Posterior vena cava (tissue), 2 donors: Measurements from ENCODE around the gene CHAF1B. TPM values are rescaled to one million over a fixed set of nuclear protein-coding genes. Genes with fewer than 3 reads are reported as not detected.
A peak's percentile ranks its signal among the peaks of the same experiment; 100 is the strongest.
"Not testable (repeated sequence)": the region's sequence is repeated elsewhere in the genome, so short reads cannot be mapped to it uniquely, and the experiment has no call there.

Experiments
- DNase-seq: peaks from one replicate; pipeline ENCODE4 v3.0.0-alpha.2; 2020; ENCODE audit warnings: low spot score
- intact Hi-C, 2 donors: fragments of 100-400 bp; cut with DNase I; formaldehyde crosslinking; loops; one replicate each; pipeline versions ENCODE4 v1.14.1 to v1.14.2; 2022 to 2023
- long read RNA-seq, 2 donors: library from polyadenylated mRNA; unstranded; transcript quantifications; one replicate each; pipeline ENCODE4 v2.0.0, GENCODE V29; 2020 to 2021
- total RNA-seq, 2 donors: library from RNA; stranded (reverse); fragmentation: NEBNext Ultra II Directional; extraction: Animal tissue kit (Norgen Biotek cat#: 25700); gene quantifications; one replicate each; pipeline ENCODE4 v1.2.1, GENCODE V29; 2021
- donor health status: DM: yes; HTN: yes; CAD: no.
- donor health status: DM: yes; HTN: yes; CAD: no.

Gene CHAF1B
- 1 to 10 TPM; 1.2 to 1.9 TPM for total RNA-seq
- long read RNA-seq, donor 1, full-length matches to known transcripts, result 1 of 2 reads
- long read RNA-seq, donor 1, partial matches to known transcripts, result 0 of 2 reads
- long read RNA-seq, donor 1, other reads (novel, unspliced or antisense), result 1 of 2 reads
- long read RNA-seq, donor 2, full-length matches to known transcripts, result 3 of 6 reads
- long read RNA-seq, donor 2, partial matches to known transcripts, result 0 of 6 reads
- long read RNA-seq, donor 2, other reads (novel, unspliced or antisense), result 3 of 6 reads

DNA sequence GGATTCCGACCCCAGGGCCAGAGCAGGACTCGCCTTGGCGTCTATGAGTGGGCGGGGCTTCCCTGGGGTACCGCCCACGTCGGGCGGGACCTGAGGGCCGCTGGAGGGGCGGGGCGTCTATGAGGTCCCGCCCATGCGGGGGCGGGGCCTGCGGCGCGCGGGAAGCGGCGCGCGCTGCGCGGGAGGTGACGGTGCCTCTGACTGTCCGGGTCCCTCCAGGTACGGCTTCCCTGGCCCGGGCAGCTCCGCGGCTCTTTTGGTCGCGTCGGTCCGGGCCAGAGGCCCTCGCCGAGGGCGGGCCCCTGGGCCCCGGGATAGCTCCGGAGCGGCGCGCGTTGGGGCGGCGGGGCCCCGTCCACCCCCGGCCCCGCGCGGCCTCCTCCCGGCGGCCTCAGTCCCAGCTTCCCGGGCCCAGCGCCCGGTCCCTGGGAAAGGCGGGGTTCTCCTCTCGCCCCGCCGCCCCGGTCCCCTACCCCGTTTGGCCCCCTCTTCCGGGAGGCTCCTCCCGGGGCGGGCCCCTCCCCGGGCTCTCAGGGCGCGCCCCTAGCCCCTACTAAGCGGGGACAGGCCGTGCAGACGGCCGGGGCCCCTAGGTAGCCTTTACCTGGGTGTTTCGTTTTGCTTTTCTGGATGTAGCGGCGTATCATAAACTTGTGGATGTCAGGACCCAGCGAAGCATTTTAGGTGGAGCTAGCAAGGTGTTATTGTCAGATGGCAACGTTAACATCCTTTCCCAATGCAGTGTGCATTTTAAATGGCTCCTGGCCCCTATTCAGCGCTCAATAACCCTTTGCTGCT, at the start of gene CHAF1B:
Gene CHAF1B (plus strand): TSS at position 160 of the 798 bp plus-strand sequence. CDS start 745 bp downstream, outside the sequence.
- intact Hi-C loops, result no loop called here
- DNase-seq, result peak; percentile 93

GRCh38 chr21:36337099-36337509, 48.1 kb upstream of the CHAF1B start:
- intact Hi-C loops, result no loop called here
- no peak for DNase-seq

DNA sequence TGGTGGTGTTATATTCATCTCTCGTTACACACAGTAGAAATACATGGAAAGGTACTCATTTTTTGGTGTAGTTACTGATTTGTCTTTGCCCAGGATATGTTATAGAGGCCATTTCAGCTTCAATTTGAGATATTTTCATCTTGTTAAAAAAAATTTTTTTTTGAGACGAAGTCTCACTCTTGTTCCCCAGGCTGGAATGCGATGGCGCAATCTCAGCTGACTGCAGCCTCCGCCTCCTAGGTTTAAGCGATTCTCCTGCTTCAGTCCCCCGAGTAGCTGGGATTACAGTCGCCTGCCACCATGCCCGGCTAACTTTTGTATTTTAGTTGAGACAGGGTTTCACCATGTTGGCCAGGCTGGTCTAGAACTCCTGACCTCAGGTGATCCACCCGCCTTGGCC, 46.2 kb upstream of the CHAF1B start:
- intact Hi-C loops, result no loop called here
- DNase-seq, result no peak

DNA sequence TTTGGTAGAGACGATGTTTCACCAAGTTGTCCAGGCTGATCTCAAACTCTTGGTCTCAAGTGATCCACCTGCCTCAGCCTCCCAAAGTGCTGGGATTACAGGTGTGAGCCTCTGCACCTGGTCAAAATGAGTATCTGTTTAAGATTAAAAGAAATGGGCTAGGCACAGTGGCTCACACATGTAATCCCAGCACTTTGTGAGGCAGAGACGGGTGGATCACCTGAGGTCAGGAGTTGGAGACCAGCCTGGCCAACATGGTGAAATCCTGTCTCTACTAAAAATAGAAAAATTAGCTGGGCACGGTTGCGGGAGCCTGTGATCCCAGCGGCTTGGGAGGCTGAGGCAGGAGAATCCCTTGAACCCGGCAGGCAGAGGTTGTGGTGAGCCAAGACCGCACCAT, 42.6 kb upstream of the CHAF1B start:
- intact Hi-C loops, DNase-seq: not testable (repeated sequence)

GRCh38 chr21:36344931-36345330, 40.3 kb upstream of the CHAF1B start:
- intact Hi-C loops, result no loop called here
- DNase-seq, result no peak

DNA sequence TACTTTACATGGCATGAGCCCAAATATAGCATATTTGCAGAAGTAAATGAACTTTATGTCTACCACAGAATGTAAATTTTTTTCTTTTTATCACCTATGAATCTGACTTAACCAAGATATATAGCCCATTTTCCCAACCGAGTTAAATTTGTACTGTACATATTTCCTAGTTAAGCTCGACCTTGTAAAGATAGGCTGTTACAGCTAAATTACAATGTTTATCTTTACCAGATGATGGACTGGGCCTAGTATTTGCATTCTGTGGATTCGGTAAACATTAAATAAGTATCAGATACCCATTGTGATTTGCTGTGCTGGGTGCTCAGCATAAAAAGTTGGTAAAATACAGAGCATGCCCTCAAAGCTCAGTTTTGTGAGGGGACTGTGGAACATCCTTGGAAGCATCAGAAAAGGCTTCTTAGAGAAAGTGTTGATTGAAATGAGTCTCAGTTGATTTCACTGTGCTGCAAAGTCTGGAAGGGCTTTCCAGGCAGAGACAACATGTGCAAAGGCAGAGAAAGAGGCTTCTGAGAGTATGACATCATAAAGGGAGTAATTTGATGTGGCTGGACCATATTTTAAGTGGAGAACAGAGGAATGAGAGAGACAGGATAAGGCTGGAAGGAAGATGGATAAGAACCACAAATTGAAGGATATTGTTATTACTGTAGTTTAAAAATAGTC, 37.8 kb upstream of the CHAF1B start:
- intact Hi-C loops, result no loop called here
- DNase-seq, result no peak

DNA sequence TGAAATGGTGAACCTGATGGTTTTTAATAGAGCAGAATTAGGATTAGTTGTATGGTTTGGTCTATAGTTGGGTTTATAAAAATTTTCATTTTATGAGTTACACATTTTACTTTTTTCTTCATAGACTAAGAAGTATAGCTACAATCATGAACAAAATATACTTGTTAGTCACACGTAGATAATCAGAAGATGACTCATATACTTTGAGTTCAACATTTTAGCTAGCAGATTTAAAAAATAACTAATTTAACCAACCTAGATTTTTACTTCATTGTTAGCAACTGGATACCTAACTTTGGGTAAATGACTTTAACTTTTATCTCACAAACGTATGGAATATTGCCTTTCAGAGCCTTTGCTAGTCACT, 37.2 kb upstream of the CHAF1B start:
- intact Hi-C loops, result no loop called here
- no peak for DNase-seq

- DNase-seq, result no peak
- intact Hi-C loops, result no loop called here
These were observed 35.9 kb upstream of the CHAF1B start for GRCh38 chr21:36349315-36349714.

GRCh38 chr21:36350282-36350910, 34.8 kb upstream of the CHAF1B start:
- intact Hi-C loops, result loop anchor here in 1 of 2 donors (5.0 kb wide), 1 partner anchor 1598 kb away; no protein-coding TSS in a partner anchor

DNA sequence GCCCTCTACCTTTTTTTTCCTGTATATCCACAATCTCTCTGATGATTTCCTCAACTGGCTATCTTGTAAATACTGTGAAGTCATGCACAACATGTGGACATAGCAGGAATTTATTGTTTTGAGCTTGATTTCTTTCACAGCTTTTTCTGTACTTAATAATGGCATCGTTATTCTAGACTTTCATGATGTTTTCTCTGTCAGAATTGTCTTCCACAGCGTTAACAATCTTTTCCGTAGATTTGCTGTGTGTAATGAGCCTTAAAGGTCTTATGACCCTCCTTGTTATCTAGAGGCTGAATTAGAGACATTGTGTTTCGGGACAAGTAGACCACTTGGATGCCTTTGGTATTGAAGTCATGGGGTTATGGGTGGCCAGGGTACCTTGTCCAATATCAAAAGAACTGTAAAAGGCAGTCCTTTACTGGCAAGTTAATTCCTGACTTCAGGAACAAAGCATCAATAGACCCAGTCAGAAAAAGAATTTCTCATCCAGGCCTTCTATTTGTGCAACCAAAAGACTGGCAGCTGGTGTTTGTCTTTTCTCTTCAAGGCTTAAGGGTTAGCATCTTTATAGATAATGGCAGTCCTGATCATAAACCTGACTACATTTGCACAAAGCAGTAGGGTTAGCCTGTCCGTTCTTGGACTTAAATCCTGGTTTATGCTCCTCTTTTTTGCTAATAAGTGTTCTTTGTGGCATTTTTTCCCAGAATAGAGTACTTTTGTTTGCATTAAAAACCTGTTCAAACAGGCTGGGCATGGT, 30.1 kb upstream of the CHAF1B start:
- intact Hi-C loops, result loop anchor here in 1 of 2 donors (5.0 kb wide), 1 partner anchor 1603 kb away; no protein-coding TSS in a partner anchor
- no peak for DNase-seq

More at GRCh38 chr21:36350282-36350910, 34.8 kb upstream of the CHAF1B start:
- no peak for DNase-seq

- intact Hi-C loops, result no loop called here
- no peak for DNase-seq
These were observed 29.3 kb upstream of the CHAF1B start for GRCh38 chr21:36355868-36356267.

DNA sequence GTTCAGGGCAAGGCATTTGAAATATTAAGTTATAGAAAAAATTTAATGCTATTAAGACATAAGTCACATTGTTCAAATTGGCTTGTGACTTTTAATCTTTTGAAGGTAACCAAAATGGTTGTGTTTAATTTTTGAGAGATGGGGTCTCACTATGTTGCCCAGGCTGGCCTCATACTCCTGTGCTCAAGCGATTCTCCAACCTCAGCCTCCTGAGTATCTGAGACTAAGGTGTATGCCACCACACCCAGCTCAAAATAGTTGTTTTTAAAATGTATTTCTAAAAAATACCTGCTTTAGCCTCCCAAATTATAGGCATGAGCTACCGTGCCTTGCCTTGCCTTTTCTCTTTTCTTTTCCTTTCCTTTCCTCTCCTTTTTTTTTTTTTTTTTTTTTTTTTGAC, 26.0 kb upstream of the CHAF1B start:
- DNase-seq, result no peak
- intact Hi-C loops, result no loop called here

GRCh38 chr21:36369064-36369685, 16.0 kb upstream of the CHAF1B start:
- no peak for DNase-seq
- intact Hi-C loops, result no loop called here

DNA sequence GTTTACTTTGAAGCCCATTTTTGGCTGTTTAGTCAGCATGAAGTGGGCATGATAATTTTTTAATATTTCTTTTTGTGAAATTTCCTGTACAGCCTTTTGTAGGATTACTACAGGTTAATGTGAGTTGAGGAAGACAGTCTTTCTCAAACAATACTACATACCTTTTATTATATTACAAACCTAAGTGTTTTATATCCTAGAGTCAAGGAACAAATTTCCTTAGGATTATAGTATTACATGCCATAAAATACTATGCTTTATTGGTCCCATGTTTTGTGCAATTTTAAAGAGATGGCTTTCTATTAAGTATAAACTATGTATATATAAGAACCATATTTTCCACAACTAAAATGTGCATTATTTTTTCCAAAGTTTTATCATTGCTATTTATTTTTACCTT, 9.2 kb upstream of the CHAF1B start:
- intact Hi-C loops, result no loop called here
- DNase-seq, result no peak

GRCh38 chr21:36377391-36377842, 7.8 kb upstream of the CHAF1B start:
- intact Hi-C loops, result no loop called here

DNA sequence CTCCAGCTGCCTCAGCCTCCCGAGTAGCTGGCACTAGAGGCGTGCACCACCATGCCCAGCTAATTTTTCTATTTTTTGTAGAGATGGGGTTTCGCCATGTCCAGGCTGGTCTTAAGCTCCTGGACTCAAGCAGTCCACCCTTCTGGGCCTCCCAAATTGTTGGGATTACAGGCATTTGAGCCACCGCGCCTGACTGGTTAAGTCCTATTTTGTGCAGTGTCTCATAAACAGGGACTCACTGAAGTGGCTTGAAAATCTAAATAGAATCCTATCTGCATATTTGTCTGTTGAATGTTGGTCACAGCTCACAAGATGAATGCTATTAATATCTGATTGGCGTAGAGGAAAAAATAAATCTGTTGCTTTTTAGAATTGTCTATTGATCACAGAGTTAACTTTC, 5.9 kb upstream of the CHAF1B start:
- intact Hi-C loops, result no loop called here
- no peak for DNase-seq

More at GRCh38 chr21:36377391-36377842, 7.8 kb upstream of the CHAF1B start:
- DNase-seq, result no peak

GRCh38 chr21:36381841-36382589, 3.2 kb upstream of the CHAF1B start:
- intact Hi-C loops, result no loop called here
- no peak for DNase-seq

DNA sequence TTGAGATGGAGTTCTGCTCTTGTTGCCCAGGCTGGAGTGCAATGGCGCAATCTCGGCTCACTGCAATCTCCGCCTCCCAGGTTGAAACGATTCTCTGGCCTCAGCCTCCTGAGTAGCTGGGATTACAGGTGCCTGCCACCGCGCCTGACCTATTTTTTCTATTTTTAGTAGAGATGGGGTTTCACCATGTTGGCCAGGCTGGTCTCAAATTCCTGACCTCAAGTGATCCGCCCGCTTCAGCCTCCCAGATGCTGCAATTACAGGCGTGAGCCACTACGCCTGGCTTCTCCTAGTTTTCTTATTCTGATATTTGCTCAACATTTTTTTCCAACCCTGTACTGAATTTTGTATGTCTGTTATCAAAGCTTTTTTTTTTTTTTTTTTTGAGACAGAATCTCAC, 2.5 kb upstream of the CHAF1B start:
- intact Hi-C loops, result not testable (repeated sequence)

More for the DNA sequence above, 2.5 kb upstream of the CHAF1B start:
- DNase-seq, result not testable (repeated sequence)
